PC-3 (cell line): ENCODE results near the gene FAM174B. TPM values are rescaled to one million over a fixed set of nuclear protein-coding genes. Genes with fewer than 3 reads are reported as not detected.

Source experiments
- total RNA-seq: library from RNA; depleted of rRNA; stranded (reverse); fragments of >200 nt; gene quantifications from 2 replicates; pipeline ENCODE4 v1.2.3, GENCODE V29; 2014; rRNA removed

FAM174B gene
- total RNA-seq, 1 experiment from 2014 or later = 9.6 TPM

Other genes with a start within 250 kb of the FAM174B start
- 42.7 and 50.6 TPM in 2 replicates for gene CHD2, start 244.5 kb upstream of the FAM174B start, total RNA-seq